Activated T-helper 2 cell treated with anti-CD3 and anti-CD28 coated beads, Interferon-gamma antibody, Interleukin-2, Interleukin-4, amounts not matched to agents 10 μg/mL and 5 μg/mL and 100 μg/mL, durations not matched to agents 14 hours and 24 hours and 36 hours (primary cell): ENCODE measurements around the gene TCP11. TPM values are rescaled to one million over a fixed set of nuclear protein-coding genes. Genes with fewer than 3 reads are reported as not detected.
"Not testable (repeated sequence)": the region's sequence is repeated elsewhere in the genome, so short reads cannot be mapped to it uniquely, and the experiment has no call there.

Source experiments
- DNase-seq: peaks from one replicate; pipeline ENCODE4 v3.0.0; 2021; ENCODE audit warnings: low spot score
- H3K27ac Mint-ChIP-seq: one replicate; pipeline ENCODE4 v1.8.0; 2021; ENCODE audit warnings: mixed read lengths
- H3K27me3 Mint-ChIP-seq: one replicate; pipeline ENCODE4 v1.8.0; 2021; ENCODE audit warnings: low read depth, mixed read lengths
- H3K36me3 Mint-ChIP-seq: one replicate; pipeline ENCODE4 v1.8.0; 2021; ENCODE audit warnings: low read depth, mixed read lengths
- H3K4me1 Mint-ChIP-seq: one replicate; pipeline ENCODE4 v1.8.0; 2021; ENCODE audit warnings: low read depth, mixed read lengths
- H3K4me3 Mint-ChIP-seq: one replicate; pipeline ENCODE4 v1.8.0; 2021; ENCODE audit warnings: low read depth, mild to moderate bottlenecking, moderate library complexity, mixed read lengths
- H3K9me3 Mint-ChIP-seq: one replicate; pipeline ENCODE4 v1.8.0; 2021; ENCODE audit warnings: mixed read lengths
- intact Hi-C: fragments of 100-400 bp; cut with micrococcal nuclease; formaldehyde crosslinking; loops from one replicate; pipeline ENCODE4 v1.15.1; 2023
- total RNA-seq: library from RNA; stranded (reverse); gene quantifications from 2 replicates; pipeline ENCODE4 v1.2.3, GENCODE V29; 2022

Gene TCP11
- total RNA-seq, 1 donor from 2014 or later = not detected

GRCh38 chr6:35151466-35151865, 10.3 kb upstream of the TCP11 start:
- Mint-ChIP-seq H3K27ac (no peak overlapping the region), H3K4me1 (peaks cover 28% of the 10 kb centered on the region), H3K9me3 (no peaks in the 10 kb centered on the region), H3K36me3 (no peaks in the 10 kb centered on the region), H3K27me3 (peaks cover 2% of the 10 kb centered on the region), H3K4me3 (no peak overlapping the region)
- intact Hi-C loops = no loop called here
- DNase-seq = no peak

- no peak for DNase-seq
- H3K36me3 Mint-ChIP-seq = no peaks in the 10 kb centered on the region
- no peak overlapping the region for H3K4me3 Mint-ChIP-seq
- H3K27me3 Mint-ChIP-seq = peaks cover 4% of the 10 kb centered on the region
- intact Hi-C loops = loop anchor here (2.0 to 10.0 kb wide), 2 partner anchors 91 to 235 kb away; no protein-coding TSS in a partner anchor
- peaks cover 28% of the 10 kb centered on the region for H3K4me1 Mint-ChIP-seq
- no peaks in the 10 kb centered on the region for H3K9me3 Mint-ChIP-seq
- no peak overlapping the region for H3K27ac Mint-ChIP-seq
These were observed 8.9 kb upstream of the TCP11 start for GRCh38 chr6:35149891-35150566.

- no peak overlapping the region for H3K27ac Mint-ChIP-seq
- no peaks in the 10 kb centered on the region for H3K9me3 Mint-ChIP-seq
- no peak overlapping the region for H3K4me3 Mint-ChIP-seq
- no peaks in the 10 kb centered on the region for H3K36me3 Mint-ChIP-seq
- peaks cover 21% of the 10 kb centered on the region for H3K4me1 Mint-ChIP-seq
- intact Hi-C loops = loop anchor here (2.0 to 10.0 kb wide), 2 partner anchors 93 to 233 kb away; no protein-coding TSS in a partner anchor
- peaks cover 6% of the 10 kb centered on the region for H3K27me3 Mint-ChIP-seq
- peak; percentile 20 for DNase-seq
These were observed 7.1 kb upstream of the TCP11 start for GRCh38 chr6:35148167-35148741.

- no peaks in the 10 kb centered on the region for H3K9me3 Mint-ChIP-seq
- no peaks in the 10 kb centered on the region for H3K36me3 Mint-ChIP-seq
- H3K27me3 Mint-ChIP-seq = peaks cover 6% of the 10 kb centered on the region
- H3K4me1 Mint-ChIP-seq = peaks cover 25% of the 10 kb centered on the region
- intact Hi-C loops = loop anchor here (10.0 kb wide), 1 partner anchor 233 kb away; no protein-coding TSS in a partner anchor
- H3K27ac Mint-ChIP-seq = no peak overlapping the region
- DNase-seq = no peak
- H3K4me3 Mint-ChIP-seq = no peak overlapping the region
These were observed 6.3 kb upstream of the TCP11 start for GRCh38 chr6:35147486-35147885.

GRCh38 chr6:35147026-35147425, 5.9 kb upstream of the TCP11 start:
- Mint-ChIP-seq H3K4me3 (no peak overlapping the region), H3K4me1 (peaks cover 25% of the 10 kb centered on the region), H3K36me3 (no peaks in the 10 kb centered on the region), H3K27ac (no peak overlapping the region), H3K27me3 (peaks cover 6% of the 10 kb centered on the region), H3K9me3 (no peaks in the 10 kb centered on the region)
- intact Hi-C loops = loop anchor here (10.0 kb wide), 1 partner anchor 232 kb away; no protein-coding TSS in a partner anchor
- no peak for DNase-seq

- DNase-seq = no peak
- intact Hi-C loops = loop anchor here (1.0 to 10.0 kb wide), 2 partner anchors 59 to 232 kb away; no protein-coding TSS in a partner anchor
- no peak overlapping the region for H3K27ac Mint-ChIP-seq
- peaks cover 27% of the 10 kb centered on the region for H3K4me1 Mint-ChIP-seq
- H3K9me3 Mint-ChIP-seq = no peaks in the 10 kb centered on the region
- peaks cover 8% of the 10 kb centered on the region for H3K27me3 Mint-ChIP-seq
- H3K36me3 Mint-ChIP-seq = no peaks in the 10 kb centered on the region
- H3K4me3 Mint-ChIP-seq = no peak overlapping the region
These were observed 5.3 kb upstream of the TCP11 start for GRCh38 chr6:35146453-35146852.

GRCh38 chr6:35145757-35146156, 4.6 kb upstream of the TCP11 start:
- H3K27me3 Mint-ChIP-seq = peaks cover 10% of the 10 kb centered on the region
- H3K4me1 Mint-ChIP-seq = peaks cover 28% of the 10 kb centered on the region
- H3K4me3 Mint-ChIP-seq = no peak overlapping the region
- H3K27ac Mint-ChIP-seq = no peak overlapping the region
- DNase-seq = no peak
- no peaks in the 10 kb centered on the region for H3K9me3 Mint-ChIP-seq
- H3K36me3 Mint-ChIP-seq = no peaks in the 10 kb centered on the region
- intact Hi-C loops = loop anchor here (1.0 to 10.0 kb wide), 2 partner anchors 60 to 231 kb away; no protein-coding TSS in a partner anchor

- DNase-seq = no peak
- no peaks in the 10 kb centered on the region for H3K36me3 Mint-ChIP-seq
- H3K9me3 Mint-ChIP-seq = no peaks in the 10 kb centered on the region
- H3K4me1 Mint-ChIP-seq = peaks cover 22% of the 10 kb centered on the region
- H3K27ac Mint-ChIP-seq = no peak overlapping the region
- peaks cover 30% of the 10 kb centered on the region for H3K27me3 Mint-ChIP-seq
- no peak overlapping the region for H3K4me3 Mint-ChIP-seq
- intact Hi-C loops = loop anchor here (10.0 kb wide), 1 partner anchor 228 kb away; no protein-coding TSS in a partner anchor
These were observed 1.7 kb upstream of the TCP11 start for GRCh38 chr6:35142588-35143569.

- H3K27ac Mint-ChIP-seq = peak overlapping the region; percentile 52
- intact Hi-C loops = loop anchor here (1.0 to 10.0 kb wide), 2 partner anchors 154 to 226 kb away; no protein-coding TSS in a partner anchor
These were observed 516 bp downstream of the TCP11 start for GRCh38 chr6:35140639-35141006.

GRCh38 chr6:35139924-35140638, 1.1 kb downstream of the TCP11 start:
- peaks cover 16% of the 10 kb centered on the region for H3K4me1 Mint-ChIP-seq
- H3K4me3 Mint-ChIP-seq = peak overlapping the region; percentile 26
- intact Hi-C loops = loop anchor here (1.0 to 10.0 kb wide), 2 partner anchors 154 to 225 kb away; no protein-coding TSS in a partner anchor
- H3K9me3 Mint-ChIP-seq = no peaks in the 10 kb centered on the region
- DNase-seq = no peak
- H3K36me3 Mint-ChIP-seq = no peaks in the 10 kb centered on the region
- peak overlapping the region; percentile 52 for H3K27ac Mint-ChIP-seq
- H3K27me3 Mint-ChIP-seq = peaks cover 26% of the 10 kb centered on the region

More at GRCh38 chr6:35140639-35141006, 516 bp downstream of the TCP11 start:
- DNase-seq = no peak
- Mint-ChIP-seq H3K9me3 (no peaks in the 10 kb centered on the region), H3K27me3 (peaks cover 26% of the 10 kb centered on the region), H3K36me3 (no peaks in the 10 kb centered on the region), H3K4me3 (peak overlapping the region; percentile 40), H3K4me1 (peaks cover 16% of the 10 kb centered on the region)

- intact Hi-C loops = no loop called here
- Mint-ChIP-seq H3K27me3 (peaks cover 26% of the 10 kb centered on the region), H3K27ac (no peak overlapping the region), H3K4me1 (peaks cover 16% of the 10 kb centered on the region), H3K9me3 (no peaks in the 10 kb centered on the region), H3K4me3 (no peak overlapping the region), H3K36me3 (no peaks in the 10 kb centered on the region)
- no peak for DNase-seq
These were observed 1.7 kb downstream of the TCP11 start for GRCh38 chr6:35139470-35139869.

GRCh38 chr6:35138191-35138590, 2.9 kb downstream of the TCP11 start:
- intact Hi-C loops, H3K36me3 Mint-ChIP-seq, DNase-seq, H3K27ac Mint-ChIP-seq, H3K9me3 Mint-ChIP-seq, H3K4me3 Mint-ChIP-seq: not testable (repeated sequence)
- H3K27me3 Mint-ChIP-seq = peaks cover 25% of the 10 kb centered on the region
- H3K4me1 Mint-ChIP-seq = peaks cover 16% of the 10 kb centered on the region
